Gastrocnemius medialis (tissue), 4 donors: ENCODE data around the gene ZBTB16.

Experiments used
- CTCF ChIP-seq, 5 experiments: fragments of 450-650 bp in 3 of 5; fragments of 200-600 bp in 2 of 5; sonication (generic) in 2 of 5; IDR thresholded peaks in 4 of 5; conservative IDR thresholded peaks in 1 of 5; 1 replicate in 4 of 5; 2 replicates in 1 of 5; pipeline ENCODE4 v1.5.1; 2016 to 2019; ENCODE audit warnings: antibody characterized with exemption in 5 of 5, mild to moderate bottlenecking in 3 of 5, moderate library complexity in 3 of 5
- POLR2A ChIP-seq, 2 donors: fragments of 450-650 bp; IDR thresholded peaks; one replicate each; pipeline ENCODE4 v1.6.1; 2017; ENCODE audit warnings: antibody characterized with exemption in 2 of 2, mild to moderate bottlenecking in 2 of 2, moderate library complexity in 2 of 2

- TF ChIP-seq CTCF (IDR thresholded peaks at IDR 0.05 in 4 of 5, conservative IDR thresholded peaks at IDR 0.05 in 1 of 5) (no peak), POLR2A (IDR thresholded peaks at IDR 0.05) (no peak)
These were observed 156.6 kb downstream of the ZBTB16 start for GRCh38 chr11:114215871-114216795.
